ENCODE measurements around the gene MAP2K3.

Gene MAP2K3

DNA sequence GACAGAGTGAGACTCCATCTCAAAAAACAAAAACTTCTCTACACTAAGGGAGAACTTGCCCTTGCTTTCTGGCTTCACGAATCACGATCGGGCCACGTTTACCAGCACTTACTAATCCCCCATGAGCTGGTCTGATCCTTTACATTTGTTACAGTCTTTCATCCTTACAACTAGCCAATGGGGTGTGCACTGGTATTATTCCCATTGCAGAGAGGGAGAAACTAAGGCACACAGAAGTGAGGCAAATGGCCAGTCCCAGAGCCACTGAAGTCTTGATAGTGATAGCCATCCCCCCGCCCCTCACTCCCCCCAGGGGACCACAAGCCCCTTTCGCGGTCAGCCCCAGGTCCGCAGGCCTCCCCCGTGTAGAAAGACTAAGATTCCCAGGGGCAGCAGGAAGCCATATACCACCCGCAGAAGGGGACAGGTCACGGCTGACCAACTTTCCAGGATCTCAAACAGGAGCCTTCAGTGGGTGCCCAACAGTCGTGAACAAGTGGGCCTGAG is 32.2 kb upstream of the MAP2K3 start:
- in situ Hi-C loops (cut with HindIII; ENCODE audit: low sequenced_read_pairs) = no loop called here

GRCh38 chr17:21252796-21253645 is 31.5 kb upstream of the MAP2K3 start, which contains the start of gene NATD1:
NATD1 (minus strand) TSS chr17:21253410; CDS start chr17:21253264, 146 bp downstream.
- in situ Hi-C loops (cut with HindIII; ENCODE audit: low sequenced_read_pairs) = no loop called here

GRCh38 chr17:21253646-21254441 is 30.7 kb upstream of the MAP2K3 start:
- in situ Hi-C loops (cut with HindIII; ENCODE audit: low sequenced_read_pairs) = no loop called here

DNA sequence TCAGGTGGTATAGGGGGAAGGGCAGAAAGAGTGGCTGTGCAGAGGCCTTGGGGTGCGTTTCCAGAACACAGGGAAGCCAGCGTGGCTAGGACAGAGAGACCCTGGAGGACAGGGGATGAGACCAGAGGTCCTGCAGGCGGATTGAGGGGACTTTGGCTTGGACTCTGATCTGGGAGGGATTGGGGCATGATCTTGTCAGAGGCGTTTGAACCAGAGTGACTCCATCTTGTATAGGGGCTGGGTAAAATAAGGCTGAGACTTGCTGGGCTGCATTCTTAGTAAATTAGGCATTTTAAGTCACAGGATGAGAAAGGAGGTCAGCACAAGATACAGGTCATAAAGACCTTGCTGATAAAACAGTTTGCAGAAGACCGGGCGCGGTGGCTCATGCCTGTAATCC is 25.9 kb upstream of the MAP2K3 start:
- in situ Hi-C loops (cut with HindIII; ENCODE audit: low sequenced_read_pairs) = no loop called here

DNA sequence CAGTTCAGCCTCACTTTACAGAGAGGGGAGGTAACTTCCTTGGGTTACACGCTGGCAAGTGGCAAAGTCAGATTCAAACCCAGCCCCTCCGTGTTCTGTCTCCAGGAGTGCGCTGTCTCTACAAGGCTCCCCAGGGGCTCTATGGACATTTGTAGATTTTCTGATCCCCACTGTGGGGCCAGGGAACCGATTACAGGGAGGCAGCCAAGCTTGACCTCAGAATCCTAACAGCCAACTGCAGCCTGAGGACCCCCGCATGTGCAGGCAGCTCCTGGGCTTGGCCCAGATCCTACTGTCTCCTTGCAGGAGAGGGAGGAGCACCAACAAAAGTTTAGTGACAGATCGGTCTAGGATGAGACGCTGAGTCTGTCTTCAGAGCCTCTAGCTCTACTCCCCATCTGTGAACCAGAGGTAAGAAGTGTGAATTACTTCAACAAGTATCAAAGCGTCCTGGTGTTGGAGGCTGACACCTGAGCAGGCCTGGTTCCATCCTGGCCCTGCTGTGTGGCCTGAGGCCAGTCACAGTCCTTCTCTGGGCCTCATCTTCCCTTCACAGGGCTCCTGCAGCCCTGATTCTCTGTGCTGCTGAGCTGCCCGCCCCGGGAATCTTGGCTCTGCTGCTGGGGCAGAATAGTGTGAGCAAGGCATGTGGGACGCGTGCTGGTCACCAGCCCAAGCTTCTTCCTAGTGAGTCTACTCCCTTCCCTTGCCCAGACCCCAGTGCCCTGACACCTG is 22.1 kb upstream of the MAP2K3 start:
- in situ Hi-C loops (cut with HindIII; ENCODE audit: low sequenced_read_pairs) = no loop called here

GRCh38 chr17:21263376-21263775 is 21.1 kb upstream of the MAP2K3 start:
- in situ Hi-C loops (cut with HindIII; ENCODE audit: low sequenced_read_pairs) = no loop called here

DNA sequence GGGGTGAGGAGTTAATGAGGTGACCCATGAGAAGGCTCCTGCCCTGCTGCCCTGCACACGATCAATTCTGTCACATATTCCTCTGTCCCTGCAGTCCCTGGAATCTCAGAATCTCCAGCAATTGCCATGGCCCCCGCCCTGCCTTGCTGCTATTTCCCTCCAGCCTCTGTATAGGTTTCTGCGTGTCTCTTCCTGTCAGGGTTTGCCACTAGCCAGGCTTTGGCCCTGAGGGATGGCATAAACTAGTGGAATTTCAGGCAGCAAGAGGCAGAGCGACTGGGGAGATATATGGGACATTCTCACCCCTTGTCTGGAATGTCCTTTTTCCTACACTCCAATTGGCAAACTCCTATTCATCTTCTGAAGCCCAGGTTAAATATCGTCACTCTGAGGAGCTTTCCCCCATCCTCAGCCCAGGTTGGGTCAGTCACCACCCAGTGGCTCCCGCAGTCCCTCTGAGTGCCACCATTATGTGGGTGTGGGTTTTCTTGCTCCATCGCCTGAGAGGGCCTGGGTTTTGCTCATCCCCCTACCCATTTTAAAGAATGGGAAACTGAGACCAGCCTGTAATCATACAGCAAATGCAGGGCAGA is 15.8 kb upstream of the MAP2K3 start:
- in situ Hi-C loops (cut with HindIII; ENCODE audit: low sequenced_read_pairs) = no loop called here

GRCh38 chr17:21269394-21269793 is 15.1 kb upstream of the MAP2K3 start:
- in situ Hi-C loops (cut with HindIII; ENCODE audit: low sequenced_read_pairs) = no loop called here

DNA sequence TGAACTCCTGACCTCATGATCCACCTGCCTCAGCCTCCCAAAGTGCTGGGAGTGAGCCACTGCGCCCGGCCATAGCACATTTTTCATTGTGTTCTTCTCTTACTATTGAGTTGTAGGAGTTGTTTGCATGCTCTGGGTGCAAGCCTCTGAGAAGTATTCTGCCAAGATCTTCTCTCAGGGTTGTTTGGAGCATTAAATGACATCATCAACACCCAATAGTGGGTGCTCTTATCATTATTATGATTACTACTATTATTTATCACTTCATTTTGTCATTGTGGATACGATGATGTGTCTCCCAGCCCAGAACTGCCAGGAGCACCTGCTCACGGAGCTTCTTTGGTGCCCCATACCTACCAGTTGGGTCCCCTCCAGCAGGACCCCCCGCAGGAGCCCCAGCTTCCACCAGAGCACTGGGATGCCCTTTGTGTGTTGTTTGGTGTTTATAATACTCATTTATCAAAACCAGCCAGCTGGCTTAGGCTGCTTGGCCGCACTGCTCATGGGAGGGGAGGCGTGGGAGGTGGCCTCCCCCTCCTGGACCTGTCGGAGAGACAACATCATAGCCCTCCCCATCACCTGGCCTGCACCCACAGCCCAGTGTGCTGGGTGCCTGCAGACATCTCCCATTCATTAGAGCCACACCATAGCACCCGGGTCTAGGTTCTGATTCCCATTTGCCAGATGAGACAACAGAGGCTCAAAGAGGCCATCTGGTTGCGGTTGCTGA is 12.9 kb upstream of the MAP2K3 start:
- in situ Hi-C loops (cut with HindIII; ENCODE audit: low sequenced_read_pairs) = no loop called here

DNA sequence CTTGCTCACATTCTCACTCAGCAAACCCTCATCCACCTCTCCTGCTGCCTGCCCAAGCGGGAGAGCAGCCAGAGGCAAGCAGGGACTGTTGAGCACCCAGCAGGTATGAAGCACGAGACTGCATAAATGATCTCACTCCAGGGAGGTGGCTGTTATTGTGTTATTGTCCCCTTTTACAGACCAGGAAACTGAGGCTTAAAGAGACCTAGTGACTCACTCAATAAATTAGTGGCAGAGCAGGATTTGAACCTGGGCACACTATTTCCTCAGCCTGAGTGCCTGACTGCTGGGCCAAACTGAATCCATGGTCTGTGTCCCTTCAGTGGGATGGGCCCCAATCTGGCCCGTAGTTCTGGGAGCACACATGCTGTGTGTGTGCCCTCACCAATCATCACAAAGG is 12.3 kb upstream of the MAP2K3 start:
- in situ Hi-C loops (cut with HindIII; ENCODE audit: low sequenced_read_pairs) = no loop called here

- in situ Hi-C loops (cut with HindIII; ENCODE audit: low sequenced_read_pairs) = no loop called here
These were observed 11.4 kb upstream of the MAP2K3 start for GRCh38 chr17:21272881-21273792.

DNA sequence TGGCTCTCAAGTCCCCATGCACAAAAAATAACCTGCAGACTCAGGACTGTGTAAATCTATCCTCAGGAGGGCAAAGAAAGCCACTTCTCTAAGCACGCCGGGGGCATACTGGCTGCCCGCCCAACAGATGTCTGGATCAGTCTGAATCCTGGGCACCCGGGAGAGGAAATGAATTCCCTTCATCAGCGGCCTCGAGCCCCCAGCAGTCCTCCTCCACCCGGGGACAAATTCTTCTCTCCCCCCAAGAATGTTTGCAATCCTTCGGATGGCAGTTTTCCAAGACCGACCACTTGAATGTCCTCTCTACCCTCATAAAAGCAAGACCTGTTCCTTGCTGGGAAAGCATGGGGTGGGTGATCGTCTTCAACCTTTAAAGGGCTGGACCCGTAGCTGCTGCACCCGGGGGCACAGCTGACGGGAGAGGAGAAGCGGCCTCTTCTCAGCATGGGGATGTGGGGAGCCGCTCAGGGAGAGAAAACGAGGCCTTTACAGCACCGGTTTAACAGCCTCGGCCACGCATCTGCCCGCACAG is 9.4 kb upstream of the MAP2K3 start:
- in situ Hi-C loops (cut with HindIII; ENCODE audit: low sequenced_read_pairs) = no loop called here

DNA sequence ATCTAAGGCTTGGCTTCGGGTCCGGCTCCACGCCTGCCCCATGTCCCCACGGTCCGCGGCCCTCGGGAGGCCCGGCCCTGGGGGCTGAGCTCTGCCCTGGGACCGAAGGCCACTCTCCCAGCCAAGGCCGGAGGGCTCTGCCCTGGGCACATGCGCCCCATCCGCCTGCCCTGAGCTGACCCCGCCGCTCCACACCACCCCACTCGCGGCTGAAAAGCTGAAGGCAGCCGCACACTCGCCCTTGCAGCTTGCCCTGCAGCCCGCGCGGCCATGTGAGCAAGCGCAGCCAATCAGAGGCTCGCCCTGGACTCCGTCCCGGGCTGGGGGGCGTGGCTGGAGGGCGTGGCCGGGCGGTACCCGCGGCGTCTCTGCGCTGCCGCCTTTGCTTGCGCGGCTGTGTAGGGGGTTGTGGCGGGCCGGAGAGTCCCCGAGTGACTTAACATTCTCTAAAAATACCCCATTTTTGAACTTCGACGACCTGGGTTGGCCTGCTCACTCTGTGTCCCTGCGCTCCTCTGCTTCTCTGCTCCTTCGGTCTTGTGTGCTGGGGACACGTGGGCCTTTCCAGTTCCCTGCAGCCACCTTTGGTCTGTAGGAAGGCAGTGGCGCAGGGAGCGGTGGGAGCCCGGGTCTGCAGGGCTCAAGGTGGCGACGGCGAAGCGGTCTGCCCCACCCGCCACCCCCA is 8.8 kb upstream of the MAP2K3 start:
- in situ Hi-C loops (cut with HindIII; ENCODE audit: low sequenced_read_pairs) = no loop called here

DNA sequence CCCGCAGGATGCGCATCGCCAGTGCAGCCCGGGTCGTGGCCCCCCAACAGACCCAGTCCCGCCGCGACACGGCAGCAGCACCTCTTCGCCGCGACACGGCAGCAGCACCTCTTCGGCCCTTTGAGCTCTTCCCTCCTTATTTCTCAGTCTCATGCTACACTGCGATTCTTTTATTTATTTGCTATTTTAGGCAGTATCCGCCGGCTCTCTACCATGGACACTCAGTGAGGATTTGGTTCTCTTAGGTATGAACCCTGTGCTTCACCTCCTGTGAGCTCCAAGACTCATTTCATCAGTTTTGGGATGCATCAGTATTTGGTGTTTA is 8.3 kb upstream of the MAP2K3 start:
- in situ Hi-C loops (cut with HindIII; ENCODE audit: low sequenced_read_pairs) = no loop called here

- in situ Hi-C loops (cut with HindIII; ENCODE audit: low sequenced_read_pairs) = no loop called here
These were observed 7.2 kb upstream of the MAP2K3 start for GRCh38 chr17:21277332-21277731.

DNA sequence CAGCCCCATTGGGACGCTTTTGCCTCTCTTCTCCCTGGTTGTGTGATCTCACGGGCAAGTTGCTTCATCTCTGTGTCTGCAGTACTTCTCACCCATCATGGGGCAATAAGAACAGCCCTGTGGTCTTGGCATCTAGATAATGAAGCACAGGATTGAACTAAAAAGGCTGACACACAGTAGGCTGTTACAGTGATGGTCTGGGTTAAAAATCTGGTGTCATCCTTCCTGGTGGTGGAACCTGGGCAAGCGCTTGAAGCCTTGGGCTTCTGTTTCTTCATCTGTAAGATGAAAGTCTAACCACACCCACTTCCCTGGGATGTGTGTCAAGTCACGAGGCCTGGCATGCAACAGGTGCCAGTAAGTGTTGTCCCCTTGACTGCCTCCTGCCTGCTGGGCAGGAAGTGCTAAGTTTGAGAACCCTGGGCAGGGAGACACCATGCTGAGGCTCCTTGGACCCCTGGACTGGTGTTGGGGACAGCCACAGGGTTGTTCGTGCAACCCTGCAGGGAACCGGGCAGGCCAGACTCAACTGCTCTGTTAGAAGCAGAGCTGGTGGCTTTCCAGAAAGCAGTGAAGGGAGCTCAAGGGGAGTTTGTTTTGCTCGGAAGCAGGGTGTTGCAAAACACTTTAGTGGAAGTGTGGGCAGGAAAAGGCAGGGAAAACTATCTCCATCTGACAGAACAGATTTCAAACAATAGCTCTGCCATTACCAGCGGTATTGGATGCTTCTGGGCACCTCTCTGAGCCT is 5.9 kb upstream of the MAP2K3 start:
- in situ Hi-C loops (cut with HindIII; ENCODE audit: low sequenced_read_pairs) = no loop called here

DNA sequence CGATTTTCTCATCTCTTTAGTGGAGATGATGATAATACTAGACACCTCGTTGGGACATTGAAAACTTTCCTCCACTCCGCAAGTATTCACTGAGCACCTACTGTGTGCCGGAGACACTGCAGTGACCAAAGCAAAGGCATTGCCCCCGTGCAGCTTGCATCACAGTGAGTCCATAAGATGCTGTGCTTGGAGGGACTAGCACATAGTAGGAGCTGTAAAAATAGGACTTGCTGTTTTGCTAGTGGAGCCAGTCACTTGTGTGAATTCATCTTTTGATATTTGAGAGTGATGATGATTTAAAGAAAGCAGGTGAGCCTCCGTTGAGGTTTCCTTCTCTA is 5.3 kb upstream of the MAP2K3 start:
- in situ Hi-C loops (cut with HindIII; ENCODE audit: low sequenced_read_pairs) = no loop called here

DNA sequence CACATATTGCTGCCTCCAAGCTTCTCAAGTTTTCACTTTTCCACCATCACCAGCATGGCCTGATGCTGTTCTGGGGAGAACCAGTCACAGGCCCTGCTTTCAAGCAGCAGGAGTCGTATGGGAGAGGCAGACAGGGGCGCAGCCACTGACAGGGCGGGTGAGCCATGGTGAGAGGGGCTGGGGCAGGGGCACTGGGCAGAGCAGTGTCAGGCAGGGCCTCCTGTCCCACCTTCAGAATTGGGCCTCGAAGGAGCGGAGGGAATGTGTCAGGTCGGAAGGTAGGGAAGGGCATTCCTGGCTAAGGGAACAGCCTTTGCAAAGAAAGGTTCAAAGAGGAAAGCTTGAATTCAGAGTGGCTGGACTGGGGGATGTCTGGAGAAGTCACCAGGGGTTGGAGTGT is 4.9 kb upstream of the MAP2K3 start:
- in situ Hi-C loops (cut with HindIII; ENCODE audit: low sequenced_read_pairs) = no loop called here
